Measurements from ENCODE around the gene MEG3.

The MEG3 gene

GRCh38 chr14:100838493-100839314 is 12.8 kb downstream of the MEG3 start:
- TF ChIP-seq GATA3 (IDR thresholded peaks at IDR 0.05; ENCODE audit: low read depth, low read length) (no peak), GATA2 (IDR thresholded peaks at IDR 0.05; ENCODE audit: low read depth, low read length) (no peak)

GRCh38 chr14:100839315-100839585 is 13.3 kb downstream of the MEG3 start:
- TF ChIP-seq GATA2 (IDR thresholded peaks at IDR 0.05; ENCODE audit: low read depth, low read length) (no peak), GATA3 (IDR thresholded peaks at IDR 0.05; ENCODE audit: low read depth, low read length) (no peak)

GRCh38 chr14:100839681-100840111 is 13.8 kb downstream of the MEG3 start:
- TF ChIP-seq GATA2 (IDR thresholded peaks at IDR 0.05; ENCODE audit: low read depth, low read length) (no peak; the same call in 1 of the 2 replicates), GATA3 (IDR thresholded peaks at IDR 0.05; ENCODE audit: low read depth, low read length) (no peak)

- TF ChIP-seq GATA2 (IDR thresholded peaks at IDR 0.05; ENCODE audit: low read depth, low read length) (no peak), GATA3 (IDR thresholded peaks at IDR 0.05; ENCODE audit: low read depth, low read length) (no peak)
Observed at GRCh38 chr14:100840286-100841065, 14.6 kb downstream of the MEG3 start.

GRCh38 chr14:100841066-100841760 is 15.3 kb downstream of the MEG3 start:
- TF ChIP-seq GATA3 (IDR thresholded peaks at IDR 0.05; ENCODE audit: low read depth, low read length) (no peak), GATA2 (IDR thresholded peaks at IDR 0.05; ENCODE audit: low read depth, low read length) (no peak)

GRCh38 chr14:100841761-100842403 is 16.0 kb downstream of the MEG3 start:
- TF ChIP-seq GATA2 (IDR thresholded peaks at IDR 0.05; ENCODE audit: low read depth, low read length) (no peak), GATA3 (IDR thresholded peaks at IDR 0.05; ENCODE audit: low read depth, low read length) (no peak)

- TF ChIP-seq GATA2 (IDR thresholded peaks at IDR 0.05; ENCODE audit: low read depth, low read length) (no peak), GATA3 (IDR thresholded peaks at IDR 0.05; ENCODE audit: low read depth, low read length) (no peak)
Observed at GRCh38 chr14:100842799-100843198, 16.9 kb downstream of the MEG3 start.

- no peak for TF ChIP-seq GATA3 (IDR thresholded peaks at IDR 0.05; ENCODE audit: low read depth, low read length)
- no peak for TF ChIP-seq GATA2 (IDR thresholded peaks at IDR 0.05; ENCODE audit: low read depth, low read length)
Observed at GRCh38 chr14:100844082-100844408, 18.1 kb downstream of the MEG3 start.

- TF ChIP-seq GATA2 (IDR thresholded peaks at IDR 0.05; ENCODE audit: low read depth, low read length), result no peak
Observed at GRCh38 chr14:100844421-100844820, 18.5 kb downstream of the MEG3 start.

- TF ChIP-seq GATA2 (IDR thresholded peaks at IDR 0.05; ENCODE audit: low read depth, low read length), result no peak
- TF ChIP-seq GATA3 (IDR thresholded peaks at IDR 0.05; ENCODE audit: low read depth, low read length), result no peak
Observed at GRCh38 chr14:100844846-100845245, 18.9 kb downstream of the MEG3 start.

GRCh38 chr14:100845341-100845740 is 19.4 kb downstream of the MEG3 start:
- TF ChIP-seq GATA2 (IDR thresholded peaks at IDR 0.05; ENCODE audit: low read depth, low read length), result no peak
- TF ChIP-seq GATA3 (IDR thresholded peaks at IDR 0.05; ENCODE audit: low read depth, low read length), result no peak

GRCh38 chr14:100846309-100846859 is 20.5 kb downstream of the MEG3 start:
- TF ChIP-seq GATA3 (IDR thresholded peaks at IDR 0.05; ENCODE audit: low read depth, low read length) (no peak), GATA2 (IDR thresholded peaks at IDR 0.05; ENCODE audit: low read depth, low read length) (no peak)

GRCh38 chr14:100849115-100849781 is 23.3 kb downstream of the MEG3 start:
- TF ChIP-seq GATA2 (IDR thresholded peaks at IDR 0.05; ENCODE audit: low read depth, low read length) (no peak), GATA3 (IDR thresholded peaks at IDR 0.05; ENCODE audit: low read depth, low read length) (no peak)
